Ectodermal cell (in vitro differentiated cells): ENCODE measurements around the gene SULT4A1.

Experiments
- H3K27ac ChIP-seq: 2 replicates; pipeline ENCODE4 v1.7.0; 2013; ENCODE audit warnings: mild to moderate bottlenecking, low read depth, low read length; ENCODE audit not compliant: insufficient read depth, poor library complexity, severe bottlenecking
- H3K27me3 ChIP-seq: 2 replicates; pipeline ENCODE4 v1.7.0; 2013; ENCODE audit warnings: mild to moderate bottlenecking, low read length; ENCODE audit not compliant: insufficient read depth, control insufficient read depth, poor library complexity, severe bottlenecking
- H3K36me3 ChIP-seq: one replicate; pipeline ENCODE4 v1.7.0; 2013; ENCODE audit warnings: low read length; ENCODE audit not compliant: control insufficient read depth, insufficient read depth
- H3K4me1 ChIP-seq: one replicate; pipeline ENCODE4 v1.7.0; 2013; ENCODE audit warnings: low read length; ENCODE audit not compliant: control insufficient read depth, insufficient read depth
- H3K4me3 ChIP-seq: 2 replicates; pipeline ENCODE4 v1.7.0; 2013; ENCODE audit warnings: low read depth, low read length, control low read depth; ENCODE audit not compliant: insufficient read depth
- H3K9me3 ChIP-seq: 2 replicates; pipeline ENCODE4 v1.7.0; 2013; ENCODE audit warnings: mild to moderate bottlenecking, low read length, moderate library complexity; ENCODE audit not compliant: control insufficient read depth
- WGBS, 2 experiments: methylation state at CpG; one replicate each; pipeline ENCODE4 v1.1.7; 2013; ENCODE audit warnings: missing lambda C conversion rate in 2 of 2; 5-methylcytosine and 5-hydroxymethylcytosine counted together

SULT4A1 gene

GRCh38 chr22:43861529-43861928, 784 bp downstream of the SULT4A1 start:
- WGBS, 2 experiments: 38 to 39% methylated on average over 9 of the region's 9 CpGs
- no peaks in the 10 kb centered on the region for H3K9me3 ChIP-seq
- peaks cover 4% of the 10 kb centered on the region for H3K27me3 ChIP-seq
- peak overlapping the region; percentile 58 for H3K4me3 ChIP-seq
- peaks cover 7% of the 10 kb centered on the region for H3K4me1 ChIP-seq
- H3K36me3 ChIP-seq: no peaks in the 10 kb centered on the region
- H3K27ac ChIP-seq: no peak overlapping the region

- WGBS, 2 experiments: 89 to 93% methylated on average over 12 of the region's 12 CpGs
These were observed 1.5 kb downstream of the SULT4A1 start for GRCh38 chr22:43860831-43861230.

DNA sequence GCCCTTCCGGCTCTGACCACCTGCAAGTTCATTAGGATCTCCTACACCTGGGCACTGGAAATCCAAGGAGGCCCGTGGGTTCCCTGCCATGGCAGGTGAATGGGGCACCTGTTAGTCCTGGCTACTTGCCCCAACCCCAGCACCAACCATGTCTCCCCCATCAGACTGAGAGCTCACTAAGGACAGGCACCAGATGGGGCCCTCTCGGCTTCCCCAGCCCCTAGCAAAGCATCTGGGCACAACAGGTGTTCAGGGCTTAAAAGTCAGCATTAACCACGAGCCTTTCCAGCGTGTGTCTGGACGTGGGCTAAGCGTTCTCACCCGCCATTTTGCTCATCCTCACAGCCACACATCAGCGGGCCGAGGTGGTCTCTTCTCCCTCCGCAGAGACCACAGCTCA, 2.2 kb downstream of the SULT4A1 start:
- Histone ChIP-seq H3K36me3 (no peaks in the 10 kb centered on the region), H3K9me3 (no peaks in the 10 kb centered on the region), H3K27ac (no peak overlapping the region), H3K4me1 (peaks cover 7% of the 10 kb centered on the region), H3K4me3 (no peak overlapping the region), H3K27me3 (peaks cover 4% of the 10 kb centered on the region)
- 92 to 93% methylated on average over 11 of the region's 11 CpGs for WGBS, 2 experiments

More at GRCh38 chr22:43860831-43861230, 1.5 kb downstream of the SULT4A1 start:
- H3K36me3 ChIP-seq: no peaks in the 10 kb centered on the region
- peaks cover 7% of the 10 kb centered on the region for H3K4me1 ChIP-seq
- H3K9me3 ChIP-seq: no peaks in the 10 kb centered on the region
- no peak overlapping the region for H3K27ac ChIP-seq
- peak overlapping the region; percentile 58 for H3K4me3 ChIP-seq
- peaks cover 4% of the 10 kb centered on the region for H3K27me3 ChIP-seq

GRCh38 chr22:43859621-43860020, 2.7 kb downstream of the SULT4A1 start:
- Histone ChIP-seq H3K27me3 (peaks cover 4% of the 10 kb centered on the region), H3K27ac (no peak overlapping the region), H3K4me1 (peaks cover 7% of the 10 kb centered on the region), H3K36me3 (no peaks in the 10 kb centered on the region), H3K4me3 (no peak overlapping the region), H3K9me3 (no peaks in the 10 kb centered on the region)
- whole genome bisulfite sequencing, 2 experiments: 87 to 89% methylated on average over 14 of the region's 14 CpGs

DNA sequence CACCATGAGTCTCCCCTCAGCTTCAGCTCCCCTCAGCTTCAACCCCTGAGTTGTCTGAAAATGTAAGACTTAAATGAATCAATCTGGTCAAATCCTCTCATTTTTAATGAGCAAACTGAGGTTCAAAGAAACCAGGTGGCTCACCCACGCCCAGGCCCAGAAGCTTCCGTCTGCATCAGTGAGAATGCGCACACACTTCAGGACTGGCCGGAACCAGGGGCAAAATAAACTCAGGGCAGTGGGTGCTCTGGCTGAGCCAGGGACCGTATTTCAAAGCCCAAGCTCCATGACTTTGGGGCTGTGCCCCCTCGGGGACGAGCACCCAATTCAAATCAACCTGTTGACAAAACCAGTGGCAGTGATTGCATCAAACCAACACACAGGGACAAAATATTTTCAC, 3.1 kb downstream of the SULT4A1 start:
- Histone ChIP-seq H3K4me1 (peaks cover 7% of the 10 kb centered on the region), H3K4me3 (no peak overlapping the region), H3K9me3 (no peaks in the 10 kb centered on the region), H3K27me3 (peaks cover 4% of the 10 kb centered on the region), H3K36me3 (no peaks in the 10 kb centered on the region), H3K27ac (no peak overlapping the region)
- WGBS, 2 experiments: 93 to 94% methylated on average over 7 of the region's 7 CpGs

GRCh38 chr22:43858156-43858895, 4.0 kb downstream of the SULT4A1 start:
- Histone ChIP-seq H3K4me1 (peaks cover 7% of the 10 kb centered on the region), H3K36me3 (no peaks in the 10 kb centered on the region), H3K27me3 (no peaks in the 10 kb centered on the region), H3K27ac (no peak overlapping the region), H3K9me3 (no peaks in the 10 kb centered on the region), H3K4me3 (no peak overlapping the region)
- WGBS, 2 experiments: 79 to 82% methylated on average over 11 of the region's 11 CpGs

- no peaks in the 10 kb centered on the region for H3K9me3 ChIP-seq
- H3K4me3 ChIP-seq: no peak overlapping the region
- H3K36me3 ChIP-seq: no peaks in the 10 kb centered on the region
- H3K27me3 ChIP-seq: no peaks in the 10 kb centered on the region
- H3K27ac ChIP-seq: no peak overlapping the region
- H3K4me1 ChIP-seq: peaks cover 7% of the 10 kb centered on the region
These were observed 4.9 kb downstream of the SULT4A1 start for GRCh38 chr22:43857367-43857766.

- peaks cover 6% of the 10 kb centered on the region for H3K4me1 ChIP-seq
- H3K27me3 ChIP-seq: no peaks in the 10 kb centered on the region
- no peak overlapping the region for H3K27ac ChIP-seq
- H3K36me3 ChIP-seq: no peaks in the 10 kb centered on the region
- WGBS, 2 experiments: 91 to 95% methylated on average over 4 of the region's 4 CpGs
- H3K9me3 ChIP-seq: no peaks in the 10 kb centered on the region
- H3K4me3 ChIP-seq: no peak overlapping the region
These were observed 6.9 kb downstream of the SULT4A1 start for GRCh38 chr22:43855431-43855830.

- WGBS, 2 experiments: 93 to 95% methylated on average over 13 of the region's 13 CpGs
- H3K36me3 ChIP-seq: no peaks in the 10 kb centered on the region
- H3K27ac ChIP-seq: no peak overlapping the region
- H3K4me3 ChIP-seq: no peak overlapping the region
- H3K4me1 ChIP-seq: peaks cover 6% of the 10 kb centered on the region
- no peaks in the 10 kb centered on the region for H3K27me3 ChIP-seq
- no peaks in the 10 kb centered on the region for H3K9me3 ChIP-seq
These were observed 7.5 kb downstream of the SULT4A1 start for GRCh38 chr22:43854786-43855271.

DNA sequence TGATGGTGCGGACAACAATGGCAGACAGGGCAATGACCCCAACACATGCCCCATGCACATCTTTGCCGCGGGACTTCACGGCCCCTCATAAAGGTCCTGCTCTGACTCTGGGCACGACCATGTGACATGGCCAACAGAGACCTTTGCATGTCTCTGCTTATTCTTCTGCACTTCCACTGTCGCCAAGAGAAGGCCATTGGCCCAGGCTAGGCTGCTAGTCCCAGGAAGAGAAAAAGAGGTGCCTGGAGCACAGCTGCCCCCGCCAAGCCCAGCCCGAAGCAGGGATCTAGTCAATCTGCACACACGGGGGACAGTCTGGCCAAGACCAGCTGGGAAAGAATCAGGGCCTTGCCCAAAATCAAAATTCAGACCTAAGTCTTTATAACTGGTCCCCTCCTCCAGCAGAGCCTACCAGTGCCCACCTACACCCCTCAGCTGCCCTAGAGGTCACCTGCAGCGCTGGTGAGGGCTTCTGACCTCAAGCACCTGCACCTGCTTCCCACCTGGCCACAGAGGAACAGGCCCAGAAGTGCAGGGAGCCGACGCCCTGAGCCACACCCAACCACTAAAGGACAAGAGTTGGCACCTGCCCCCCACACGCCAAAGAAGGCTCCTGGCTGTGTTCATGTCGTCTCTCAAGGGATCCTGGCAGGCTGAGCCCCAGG, 8.1 kb downstream of the SULT4A1 start:
- Histone ChIP-seq H3K36me3 (no peaks in the 10 kb centered on the region), H3K4me3 (no peak overlapping the region), H3K4me1 (peaks cover 6% of the 10 kb centered on the region), H3K9me3 (no peaks in the 10 kb centered on the region), H3K27ac (no peak overlapping the region), H3K27me3 (no peaks in the 10 kb centered on the region)
- WGBS, 2 experiments: 79 to 81% methylated on average over 14 of the region's 14 CpGs
